Renal pelvis (tissue), 4 donors: ENCODE data around the gene FASTK. TPM values are rescaled to one million over a fixed set of nuclear protein-coding genes. Genes with fewer than 3 reads are reported as not detected.

ENCODE experiments used
- DNase-seq: peaks from one replicate; pipeline ENCODE4 v3.0.0-alpha.2; 2013
- polyA plus RNA-seq, 3 donors: library from polyadenylated mRNA; unstranded; fragments of 120-200 nt; gene quantifications; one replicate each; pipeline ENCODE4 v1.2.1, GENCODE V29; 2013; ENCODE audit not compliant: insufficient read length in 3 of 3

The FASTK gene
- polyA plus RNA-seq, 3 donors = 75.2 to 83.3 (median 79.1) TPM

GRCh38 chr7:151070574-151070960, 10.0 kb downstream of the FASTK start:
- DNase-seq = no peak

- no peak for DNase-seq
These were observed 10.6 kb downstream of the FASTK start for GRCh38 chr7:151069841-151070573.

DNA sequence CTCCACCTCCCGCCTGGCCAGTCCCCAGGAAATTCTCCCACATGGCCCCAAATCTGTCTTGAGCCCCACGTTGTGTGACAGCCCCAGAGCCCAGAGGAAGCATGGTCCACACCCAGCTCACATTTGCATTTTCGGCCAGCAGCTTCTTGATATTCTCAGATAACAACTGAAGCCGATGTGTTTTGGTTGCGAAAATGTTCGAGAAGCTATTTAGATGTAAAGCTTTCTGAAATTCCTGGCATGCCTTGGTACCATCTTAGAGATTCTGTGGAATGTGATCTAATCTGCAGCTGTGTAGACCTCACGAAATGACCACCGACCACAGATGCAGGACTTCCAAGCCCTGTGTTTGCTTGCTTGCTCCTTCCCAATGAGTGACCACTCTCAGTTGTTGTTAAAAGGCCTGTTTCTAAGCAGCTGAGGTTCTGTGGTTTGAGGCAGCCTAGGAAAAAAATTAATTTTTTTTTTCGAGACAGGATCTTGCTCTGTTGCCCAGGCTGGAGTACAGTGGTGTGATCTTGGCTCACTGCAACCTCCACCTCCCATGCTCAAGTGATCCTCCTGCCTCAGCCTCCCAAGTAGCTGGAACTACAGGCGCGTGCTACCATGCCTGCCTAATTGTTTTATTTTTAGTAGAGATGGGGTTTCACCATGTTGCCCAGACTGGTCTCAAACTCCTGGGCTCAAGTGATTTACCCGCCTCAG, 12.4 kb downstream of the FASTK start:
- DNase-seq = no peak

- DNase-seq = no peak
These were observed 14.2 kb downstream of the FASTK start for GRCh38 chr7:151066273-151066974.

- no peak for DNase-seq
These were observed 15.1 kb downstream of the FASTK start for GRCh38 chr7:151065516-151065915.

GRCh38 chr7:151064993-151065392, 15.6 kb downstream of the FASTK start:
- DNase-seq = no peak

- no peak for DNase-seq
These were observed 16.2 kb downstream of the FASTK start for GRCh38 chr7:151064454-151064853.

- no peak for DNase-seq
These were observed 17.4 kb downstream of the FASTK start for GRCh38 chr7:151063212-151063561.

DNA sequence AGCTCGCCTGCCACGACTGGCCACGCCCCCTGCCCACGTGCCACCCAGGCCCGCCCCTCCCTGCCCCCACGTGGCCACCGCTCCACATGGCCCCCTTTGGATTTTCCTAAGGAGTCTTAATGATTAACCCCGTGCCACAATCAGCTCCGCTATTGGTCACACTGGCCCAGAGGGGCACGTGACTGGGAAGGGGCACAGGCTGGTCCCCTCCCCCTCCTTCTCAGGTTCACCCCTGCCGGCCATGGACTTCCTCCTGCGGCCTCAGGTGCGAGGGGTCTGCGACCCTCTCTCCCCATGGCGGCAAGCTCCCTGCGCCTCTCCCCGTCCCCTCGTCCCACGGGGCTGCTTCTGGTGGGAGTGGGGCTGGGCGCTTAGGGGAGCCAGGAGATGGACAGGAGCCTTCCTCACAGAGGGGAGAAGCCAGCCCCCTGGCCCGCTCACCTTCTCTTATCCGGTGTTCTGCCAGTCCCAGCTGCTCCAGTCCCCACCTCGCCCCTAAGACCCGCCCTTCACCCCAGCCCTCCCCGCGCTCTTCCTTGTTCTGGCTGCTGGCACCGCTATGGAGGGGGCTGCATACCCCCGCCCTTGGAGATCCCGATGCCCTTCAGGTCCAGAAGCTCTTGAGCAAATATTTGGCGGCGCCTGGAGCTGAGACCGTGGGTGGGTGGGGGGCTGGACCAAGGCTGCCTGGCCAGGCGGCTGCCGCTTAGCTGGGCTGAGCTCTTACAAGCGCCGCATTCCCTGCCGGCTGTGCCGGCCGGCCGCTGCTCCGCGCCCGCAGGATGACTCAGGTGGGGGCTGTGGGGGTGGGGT, 18.0 kb downstream of the FASTK start:
- DNase-seq = peak; percentile 81

GRCh38 chr7:151062111-151062398, 18.6 kb downstream of the FASTK start:
- no peak for DNase-seq

GRCh38 chr7:151061213-151062110, 19.1 kb downstream of the FASTK start:
- DNase-seq = no peak

DNA sequence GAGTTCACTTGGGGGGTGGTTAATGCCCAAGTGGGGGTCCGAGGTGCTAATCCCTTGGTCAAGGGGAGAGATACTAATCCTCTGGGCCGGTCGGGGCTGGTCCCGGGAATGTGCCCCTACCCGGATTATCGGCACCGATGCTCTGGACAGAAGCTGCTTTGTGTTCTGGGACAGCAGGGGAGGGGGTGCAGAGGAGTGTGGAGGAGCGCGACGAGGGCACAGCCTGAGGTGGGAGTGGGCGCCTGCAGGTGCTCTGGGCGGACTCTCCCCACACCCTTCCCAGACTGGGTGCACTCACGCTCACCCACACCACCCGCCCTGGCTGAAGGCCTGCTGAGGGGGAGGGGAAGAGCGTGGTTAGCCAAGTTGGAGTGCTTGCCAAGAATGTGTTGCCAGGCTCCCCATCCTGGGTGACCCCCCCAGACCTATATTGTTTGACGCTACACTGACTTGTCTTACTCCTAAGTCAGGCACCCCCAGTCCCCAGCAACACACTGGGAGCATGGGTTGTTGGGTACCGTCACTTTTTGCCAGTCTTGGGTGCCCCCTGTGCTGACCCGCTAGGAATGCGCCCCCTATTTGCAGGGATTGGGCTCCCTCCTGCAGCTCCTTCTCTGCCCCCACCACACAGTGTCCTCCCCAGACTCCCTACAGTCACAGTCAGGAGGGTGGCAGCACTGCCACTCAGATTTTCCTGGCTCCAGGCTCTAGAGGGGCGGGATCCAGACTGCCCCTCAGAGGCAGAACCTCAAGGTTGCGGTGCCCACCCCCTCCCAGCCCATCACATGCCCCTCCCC, 20.0 kb downstream of the FASTK start:
- no peak for DNase-seq

GRCh38 chr7:151060113-151060415, 20.5 kb downstream of the FASTK start:
- DNase-seq = no peak

- peak; percentile 76 for DNase-seq
These were observed 21.1 kb downstream of the FASTK start, which contains the start of gene SLC4A2 for GRCh38 chr7:151059367-151060112. Gene SLC4A2 (plus strand): TSS chr7:151059589. CDS start chr7:151061988, 2,399 bp downstream.

DNA sequence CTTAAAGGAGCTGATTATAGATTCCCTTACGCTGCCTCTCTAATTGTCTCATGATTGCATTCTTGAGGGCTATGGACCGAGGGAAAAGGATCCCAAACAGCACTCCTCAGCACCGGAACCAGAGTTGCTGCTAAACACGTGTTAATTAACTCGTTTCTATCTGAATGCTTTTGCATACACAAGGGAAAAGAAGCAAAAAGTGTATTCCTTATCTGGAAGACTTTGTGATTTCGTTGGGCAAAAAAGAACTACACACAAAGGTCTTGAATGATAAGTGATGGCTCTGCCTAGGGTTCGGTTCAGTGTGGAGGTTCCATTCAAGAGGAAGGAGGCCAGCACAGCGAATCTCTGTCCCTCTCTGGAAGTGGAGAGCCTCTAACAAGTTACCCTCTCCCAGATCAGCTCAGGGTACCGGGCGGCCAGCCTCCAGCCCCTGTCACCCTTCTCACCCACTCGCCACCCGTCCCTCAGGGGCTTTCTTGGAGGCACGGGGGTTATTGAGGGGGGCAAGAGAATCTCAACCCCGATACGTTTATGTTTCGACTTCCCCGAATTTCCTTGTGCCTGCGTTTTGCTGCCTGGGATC, 21.7 kb downstream of the FASTK start:
- no peak for DNase-seq

DNA sequence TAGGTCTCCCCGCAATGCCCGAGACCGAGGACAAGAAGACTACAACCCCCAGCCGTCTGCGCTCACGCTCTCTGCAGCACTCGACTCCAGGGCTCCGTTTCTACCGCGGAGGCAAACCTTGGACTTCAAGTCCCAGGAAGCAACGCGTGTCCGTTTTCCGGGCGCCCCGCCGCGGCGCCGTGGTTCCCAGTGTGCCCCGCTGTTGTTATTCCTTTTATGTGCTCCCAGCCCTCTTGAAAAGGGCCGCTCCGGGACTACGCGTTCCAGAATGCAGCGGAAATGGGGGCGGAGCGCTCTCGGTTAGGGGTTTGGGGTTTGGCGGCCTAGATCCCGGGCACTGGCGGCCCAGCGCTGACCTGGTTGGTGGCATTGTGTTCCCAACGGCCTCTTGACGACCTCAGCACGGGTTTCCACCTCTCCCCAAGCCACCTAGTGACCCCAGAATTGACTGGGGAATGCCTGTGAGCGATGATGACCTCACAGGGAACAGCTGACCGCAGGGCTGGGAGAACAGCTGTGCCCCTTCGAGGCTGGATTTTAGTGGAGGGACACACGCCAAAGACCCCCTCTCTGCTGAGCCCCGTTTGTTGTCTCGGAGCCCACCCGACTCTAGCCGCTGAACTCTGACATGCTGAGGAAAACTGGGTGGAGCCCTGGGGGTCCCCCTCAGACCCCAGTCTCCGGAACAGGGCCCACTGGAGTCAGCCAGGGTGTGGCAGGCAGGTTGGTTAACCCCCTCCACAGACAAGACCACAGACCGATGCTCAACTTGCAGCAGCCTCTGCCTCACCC, 22.4 kb downstream of the FASTK start:
- peak; percentile 99 for DNase-seq

DNA sequence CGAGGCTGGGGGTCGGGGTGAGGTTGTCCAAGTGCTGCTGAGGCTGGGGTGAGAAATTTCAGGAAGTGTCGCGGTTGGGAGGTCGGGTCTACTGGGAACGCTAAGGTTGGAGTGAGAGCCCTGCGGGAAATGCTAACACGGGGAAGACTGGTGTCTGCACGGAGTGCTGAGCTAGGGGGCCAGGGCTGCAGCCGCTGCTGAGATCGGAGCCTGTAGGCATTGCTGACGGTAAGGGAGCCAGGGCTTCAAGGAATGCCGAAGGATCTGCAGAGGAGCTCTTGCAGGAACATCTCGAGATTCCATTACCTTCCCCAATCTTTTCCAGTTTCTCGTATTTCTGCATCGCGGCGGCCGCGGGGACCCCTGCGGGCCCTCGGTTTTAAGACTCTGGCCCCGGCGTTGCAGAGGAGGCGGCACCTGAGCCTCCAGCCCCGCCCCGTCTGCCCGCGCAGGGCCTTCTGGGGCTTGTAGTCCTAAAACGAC, 23.1 kb downstream of the FASTK start, which contains the start of gene CDK5:
TSS of gene CDK5 (minus strand) at position 392 of the 483 bp plus-strand sequence. CDS start at position 343, 49 bp downstream.
- DNase-seq = no peak
